ENCODE results near the gene ADSS1.

ADSS1 gene

DNA sequence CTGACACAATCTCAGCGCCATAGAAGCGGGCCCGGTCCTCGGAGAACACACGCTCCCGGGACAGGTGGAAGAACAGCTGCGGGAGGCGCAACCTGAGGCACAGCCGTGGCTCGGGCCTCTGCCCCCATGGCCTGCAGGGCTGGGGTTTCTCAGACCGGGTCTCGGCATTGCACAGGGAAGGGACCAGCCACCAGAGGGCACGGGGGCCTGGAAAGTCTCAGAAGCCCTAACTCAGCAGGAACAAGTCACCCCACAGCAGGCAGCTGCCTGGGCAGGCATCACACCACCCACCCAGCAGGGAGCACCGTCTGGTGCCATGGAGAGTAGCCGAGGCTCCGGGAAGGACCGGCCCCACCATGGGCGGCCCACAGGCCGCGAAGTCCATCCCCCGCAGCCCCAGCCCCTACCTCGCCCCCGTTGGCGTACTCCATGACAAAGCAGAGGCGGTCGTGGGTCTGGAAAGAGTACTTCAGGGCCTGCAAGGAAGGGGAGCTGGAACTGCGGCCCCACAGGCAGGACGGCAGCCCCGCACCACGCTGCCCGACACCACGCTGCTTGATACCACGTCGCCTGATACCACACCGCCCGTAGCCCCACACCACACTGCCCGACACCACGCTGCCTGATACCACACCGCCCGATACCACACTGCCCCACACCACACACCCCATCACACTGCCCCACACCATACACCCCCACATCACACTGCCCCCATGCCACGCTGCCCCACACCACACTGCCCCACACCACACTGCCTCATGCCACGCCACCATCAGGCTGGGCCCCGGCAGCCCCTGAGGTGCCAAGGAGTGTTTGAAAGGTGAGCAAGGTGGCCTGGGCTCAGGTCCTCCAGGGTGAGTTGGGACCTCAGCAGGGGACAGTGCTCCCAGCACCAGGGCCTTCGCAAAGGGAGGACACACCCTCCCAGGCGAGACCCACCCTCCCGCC, 49.8 kb downstream of the ADSS1 start:
- Histone ChIP-seq H3K4me1 (ENCODE audit: insufficient read depth, low read length) (no peaks in the 10 kb centered on the region), H3K27ac (ENCODE audit: low read length) (no peak overlapping the region), H3K9ac (ENCODE audit: low read depth, low read length) (no peak overlapping the region), H3K36me3 (ENCODE audit: insufficient read depth, low read depth, low read length) (peaks cover 27% of the 10 kb centered on the region), H3K9me3 (ENCODE audit: insufficient read depth, low read depth, low read length) (peaks cover 7% of the 10 kb centered on the region), H3K4me3 (ENCODE audit: low read length) (no peak overlapping the region), H3K27me3 (ENCODE audit: insufficient read depth, low read length) (no peaks in the 10 kb centered on the region)

DNA sequence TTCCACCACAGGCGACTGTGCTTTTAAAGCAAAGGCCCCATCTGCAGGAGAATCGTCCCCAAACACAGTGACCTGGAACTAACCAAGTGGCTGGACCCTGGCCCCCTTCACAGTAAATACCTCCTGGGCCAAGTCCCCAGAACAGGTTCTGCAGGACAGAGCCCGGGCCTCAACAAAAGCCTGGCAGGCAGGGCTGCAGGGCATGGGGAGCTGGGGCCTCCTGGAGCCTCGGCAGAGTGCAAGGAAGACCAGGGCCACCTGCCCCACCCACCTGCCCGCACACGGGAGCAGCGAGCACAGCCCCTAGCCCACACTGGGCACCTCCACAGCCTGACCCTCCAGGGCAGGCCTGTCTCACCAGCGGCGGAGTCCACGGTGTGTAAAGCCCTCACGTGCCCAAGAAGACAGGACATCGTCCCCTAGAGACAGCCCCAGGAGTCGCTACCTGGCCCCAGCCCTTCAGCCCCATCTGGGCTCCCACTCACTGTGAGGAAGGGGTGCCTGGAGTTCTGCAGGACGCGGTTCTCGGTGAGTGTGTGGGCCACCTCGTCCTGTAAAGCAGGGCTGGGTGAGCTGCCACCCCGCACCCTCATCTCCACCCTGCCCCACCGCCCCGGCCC, 50.5 kb downstream of the ADSS1 start:
- Histone ChIP-seq H3K27ac (ENCODE audit: low read length) (no peak overlapping the region), H3K9me3 (ENCODE audit: insufficient read depth, low read depth, low read length) (peaks cover 7% of the 10 kb centered on the region)

GRCh38 chr14:104775073-104775489, 51.1 kb downstream of the ADSS1 start:
- H3K4me3 ChIP-seq (ENCODE audit: low read length) = no peak overlapping the region
- H3K9ac ChIP-seq (ENCODE audit: low read depth, low read length) = no peak overlapping the region
- H3K4me1 ChIP-seq (ENCODE audit: insufficient read depth, low read length) = no peaks in the 10 kb centered on the region
- peaks cover 7% of the 10 kb centered on the region for H3K9me3 ChIP-seq (ENCODE audit: insufficient read depth, low read depth, low read length)
- peaks cover 27% of the 10 kb centered on the region for H3K36me3 ChIP-seq (ENCODE audit: insufficient read depth, low read depth, low read length)
- H3K27me3 ChIP-seq (ENCODE audit: insufficient read depth, low read length) = no peaks in the 10 kb centered on the region
- no peak overlapping the region for H3K27ac ChIP-seq (ENCODE audit: low read length)

More for the DNA sequence above, 50.5 kb downstream of the ADSS1 start:
- Histone ChIP-seq H3K4me3 (ENCODE audit: low read length) (no peak overlapping the region), H3K36me3 (ENCODE audit: insufficient read depth, low read depth, low read length) (peaks cover 27% of the 10 kb centered on the region), H3K9ac (ENCODE audit: low read depth, low read length) (no peak overlapping the region), H3K27me3 (ENCODE audit: insufficient read depth, low read length) (no peaks in the 10 kb centered on the region), H3K4me1 (ENCODE audit: insufficient read depth, low read length) (no peaks in the 10 kb centered on the region)

GRCh38 chr14:104776481-104776880, 52.5 kb downstream of the ADSS1 start:
- H3K27ac ChIP-seq (ENCODE audit: low read length) = no peak overlapping the region
- peaks cover under 1% of the 10 kb centered on the region; the same call in 1 of the 2 replicates for H3K9me3 ChIP-seq (ENCODE audit: insufficient read depth, low read depth, low read length)
- no peak overlapping the region for H3K9ac ChIP-seq (ENCODE audit: low read depth, low read length)

GRCh38 chr14:104776961-104777807, 53.2 kb downstream of the ADSS1 start:
- no peaks in the 10 kb centered on the region for H3K27me3 ChIP-seq (ENCODE audit: insufficient read depth, low read length)
- no peak overlapping the region for H3K4me3 ChIP-seq (ENCODE audit: low read length)
- no peaks in the 10 kb centered on the region for H3K9me3 ChIP-seq (ENCODE audit: insufficient read depth, low read depth, low read length)
- H3K27ac ChIP-seq (ENCODE audit: low read length) = no peak overlapping the region
- no peaks in the 10 kb centered on the region for H3K4me1 ChIP-seq (ENCODE audit: insufficient read depth, low read length)
- H3K36me3 ChIP-seq (ENCODE audit: insufficient read depth, low read depth, low read length) = peaks cover 11% of the 10 kb centered on the region
- no peak overlapping the region for H3K9ac ChIP-seq (ENCODE audit: low read depth, low read length)

More at GRCh38 chr14:104776481-104776880, 52.5 kb downstream of the ADSS1 start:
- H3K36me3 ChIP-seq (ENCODE audit: insufficient read depth, low read depth, low read length) = peaks cover 18% of the 10 kb centered on the region
- H3K4me1 ChIP-seq (ENCODE audit: insufficient read depth, low read length) = no peaks in the 10 kb centered on the region
- no peak overlapping the region for H3K4me3 ChIP-seq (ENCODE audit: low read length)
- H3K27me3 ChIP-seq (ENCODE audit: insufficient read depth, low read length) = no peaks in the 10 kb centered on the region

DNA sequence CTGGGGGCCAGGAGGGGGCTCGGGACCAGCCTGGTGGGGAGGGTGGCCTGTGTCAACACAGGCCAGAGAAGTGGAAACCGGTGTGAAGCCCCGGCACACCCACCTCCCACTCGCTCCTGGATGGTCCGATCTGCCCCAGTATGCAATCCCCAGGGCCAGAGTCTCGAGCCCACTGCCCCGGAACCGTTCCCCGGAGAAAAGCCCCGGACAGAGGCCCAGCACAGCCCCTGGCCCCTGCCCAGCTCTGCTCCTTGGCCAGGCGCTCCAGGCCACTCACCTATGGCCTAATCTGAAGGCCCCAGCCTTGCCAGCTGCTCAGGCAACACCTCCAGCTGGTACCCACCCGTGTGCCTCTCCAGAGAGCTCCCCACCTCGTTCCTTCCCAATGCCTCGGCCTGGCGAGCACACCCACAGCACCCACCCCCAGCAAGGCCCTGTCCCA, 53.8 kb downstream of the ADSS1 start:
- Histone ChIP-seq H3K36me3 (ENCODE audit: insufficient read depth, low read depth, low read length) (0 out of 2 replicates have a peak, but pooled peaks cover 4% of the 10 kb centered on the region), H3K27me3 (ENCODE audit: insufficient read depth, low read length) (no peaks in the 10 kb centered on the region), H3K9me3 (ENCODE audit: insufficient read depth, low read depth, low read length) (no peaks in the 10 kb centered on the region), H3K9ac (ENCODE audit: low read depth, low read length) (no peak overlapping the region), H3K4me1 (ENCODE audit: insufficient read depth, low read length) (no peaks in the 10 kb centered on the region), H3K27ac (ENCODE audit: low read length) (no peak overlapping the region), H3K4me3 (ENCODE audit: low read length) (no peak overlapping the region)

- no peak overlapping the region for H3K4me3 ChIP-seq (ENCODE audit: low read length)
- no peaks in the 10 kb centered on the region for H3K27me3 ChIP-seq (ENCODE audit: insufficient read depth, low read length)
- no peaks in the 10 kb centered on the region for H3K36me3 ChIP-seq (ENCODE audit: insufficient read depth, low read depth, low read length)
- H3K27ac ChIP-seq (ENCODE audit: low read length) = no peak overlapping the region
- no peaks in the 10 kb centered on the region for H3K4me1 ChIP-seq (ENCODE audit: insufficient read depth, low read length)
- H3K9ac ChIP-seq (ENCODE audit: low read depth, low read length) = no peak overlapping the region
- H3K9me3 ChIP-seq (ENCODE audit: insufficient read depth, low read depth, low read length) = no peaks in the 10 kb centered on the region
Measured at GRCh38 chr14:104778694-104779331, 54.8 kb downstream of the ADSS1 start.

DNA sequence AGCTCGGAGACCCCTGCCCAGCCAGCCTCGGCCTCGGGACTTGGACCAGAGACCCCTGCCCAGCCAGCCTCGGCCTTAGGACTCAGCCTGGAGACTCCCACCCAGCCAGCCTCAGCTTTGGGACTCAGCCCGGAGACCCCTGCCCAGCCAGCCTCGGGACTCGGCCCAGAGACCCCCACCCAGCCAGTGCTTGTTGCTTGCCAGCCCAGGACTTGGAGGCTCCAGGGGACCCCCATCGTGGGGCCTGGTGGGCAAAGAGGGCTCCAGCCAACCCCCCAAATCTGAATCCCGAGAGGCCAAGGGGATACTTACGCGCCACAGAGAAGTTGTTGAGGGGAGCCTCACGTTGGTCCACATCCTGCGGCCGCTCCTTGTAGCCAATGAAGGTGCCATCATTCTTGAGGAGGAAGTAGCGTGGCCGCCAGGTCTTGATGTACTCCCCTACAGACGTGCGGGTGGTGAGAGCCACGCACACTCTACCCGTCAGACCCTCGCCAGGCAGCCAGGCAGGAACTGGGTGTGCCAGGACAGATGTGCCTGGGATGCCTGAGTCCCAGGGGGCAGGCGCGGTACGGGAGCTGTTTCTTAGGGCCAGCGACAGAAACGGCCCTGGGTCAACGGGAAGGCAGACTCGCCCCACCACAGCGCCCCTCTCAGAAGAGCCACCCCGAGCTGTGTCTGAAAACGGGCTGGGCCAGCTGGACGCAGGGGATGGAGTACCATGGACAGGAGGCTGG, 55.9 kb downstream of the ADSS1 start:
- Histone ChIP-seq H3K9me3 (ENCODE audit: insufficient read depth, low read depth, low read length) (no peaks in the 10 kb centered on the region), H3K9ac (ENCODE audit: low read depth, low read length) (no peak overlapping the region), H3K4me1 (ENCODE audit: insufficient read depth, low read length) (no peaks in the 10 kb centered on the region), H3K36me3 (ENCODE audit: insufficient read depth, low read depth, low read length) (no peaks in the 10 kb centered on the region), H3K27ac (ENCODE audit: low read length) (no peak overlapping the region), H3K27me3 (ENCODE audit: insufficient read depth, low read length) (no peaks in the 10 kb centered on the region), H3K4me3 (ENCODE audit: low read length) (no peak overlapping the region)

DNA sequence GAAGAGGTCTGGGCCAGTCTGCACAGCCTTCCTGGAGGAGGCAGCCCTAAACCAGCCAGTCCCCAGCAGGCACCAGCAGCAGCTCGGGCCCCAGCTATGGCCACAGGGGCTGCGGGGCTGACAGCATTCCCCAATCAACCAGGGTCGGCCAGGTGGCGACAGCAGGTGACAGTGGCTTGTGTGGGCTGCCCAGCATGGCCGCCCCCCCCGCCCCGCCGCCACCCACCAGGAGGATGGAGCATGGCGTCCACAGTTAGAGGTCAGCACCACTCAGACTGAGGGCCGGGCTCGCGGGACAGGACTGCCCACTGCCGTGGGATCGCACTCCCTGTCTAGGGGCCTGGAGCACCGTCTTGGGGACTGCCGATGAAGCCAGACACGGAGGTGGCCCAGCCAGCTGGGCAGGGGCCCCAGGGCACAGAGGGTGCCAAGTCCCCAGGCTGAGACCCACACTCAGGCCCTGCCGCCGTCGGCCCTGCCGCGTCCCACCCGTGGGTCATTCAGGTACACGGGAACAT, 56.5 kb downstream of the ADSS1 start:
- no peaks in the 10 kb centered on the region for H3K27me3 ChIP-seq (ENCODE audit: insufficient read depth, low read length)
- H3K9ac ChIP-seq (ENCODE audit: low read depth, low read length) = no peak overlapping the region
- H3K4me1 ChIP-seq (ENCODE audit: insufficient read depth, low read length) = no peaks in the 10 kb centered on the region
- H3K36me3 ChIP-seq (ENCODE audit: insufficient read depth, low read depth, low read length) = no peaks in the 10 kb centered on the region
- no peak overlapping the region for H3K27ac ChIP-seq (ENCODE audit: low read length)
- H3K9me3 ChIP-seq (ENCODE audit: insufficient read depth, low read depth, low read length) = no peaks in the 10 kb centered on the region
- H3K4me3 ChIP-seq (ENCODE audit: low read length) = no peak overlapping the region

DNA sequence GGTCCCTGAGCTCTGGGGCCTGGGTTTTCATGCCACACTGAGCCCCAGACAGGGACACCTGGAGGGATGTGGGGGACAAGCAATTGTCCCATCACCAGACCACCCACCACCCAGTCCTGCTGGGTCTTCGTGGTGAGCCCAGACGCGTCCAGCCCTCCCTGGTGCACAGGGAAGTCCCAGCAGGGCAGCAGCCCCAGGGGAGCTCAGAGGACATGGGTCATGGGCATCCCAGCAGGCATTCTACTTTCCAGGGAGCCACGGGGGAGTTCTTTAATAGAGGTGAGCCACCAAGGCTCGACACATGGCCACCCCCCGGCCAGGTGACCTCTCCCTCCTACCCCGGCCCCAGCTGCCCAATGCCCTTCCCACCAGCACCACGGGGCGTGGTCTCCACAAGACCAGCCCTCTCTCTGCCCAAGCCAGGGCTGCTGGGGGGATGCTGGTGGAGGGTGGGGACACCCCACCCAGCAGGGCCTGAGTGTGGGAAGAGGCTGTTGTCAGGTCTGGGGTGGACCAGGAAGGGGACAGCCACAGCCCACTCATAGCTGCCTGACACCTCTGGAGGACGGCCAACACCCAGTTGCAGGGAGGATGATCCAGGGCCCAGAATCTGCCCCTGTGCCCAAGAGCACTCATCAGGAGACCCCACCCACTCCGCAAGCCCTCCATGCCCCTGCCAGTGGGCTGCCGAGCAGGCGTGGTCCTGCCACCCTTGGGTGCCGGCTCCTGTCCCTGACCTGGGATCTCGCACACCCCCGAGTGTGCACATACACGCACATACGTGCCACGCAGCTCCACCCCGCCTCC, 57.4 kb downstream of the ADSS1 start:
- Histone ChIP-seq H3K9ac (ENCODE audit: low read depth, low read length) (no peak overlapping the region), H3K36me3 (ENCODE audit: insufficient read depth, low read depth, low read length) (no peaks in the 10 kb centered on the region), H3K27me3 (ENCODE audit: insufficient read depth, low read length) (no peaks in the 10 kb centered on the region), H3K27ac (ENCODE audit: low read length) (no peak overlapping the region), H3K4me1 (ENCODE audit: insufficient read depth, low read length) (no peaks in the 10 kb centered on the region), H3K9me3 (ENCODE audit: insufficient read depth, low read depth, low read length) (no peaks in the 10 kb centered on the region), H3K4me3 (ENCODE audit: low read length) (no peak overlapping the region)

All from iPS-20b (cell line).